HepG2 (cell line): ENCODE data around the gene RAPGEF6. TPM values are rescaled to one million over a fixed set of nuclear protein-coding genes. Genes with fewer than 3 reads are reported as not detected.
A peak's percentile ranks its signal among the peaks of the same experiment; 100 is the strongest.

Experiments
- ATAC-seq: fragments of 200-7000 bp; cut with Tn5 transposase; 3 replicates; pipeline ENCODE4 v1.9.1; 2020; ENCODE audit warnings: mild to moderate bottlenecking, moderate library complexity
- BruUV-seq: library from RNA; stranded (reverse); fragments of 400-500 nt; replicated peaks from 2 replicates; lab custom pipeline; 2021; lab: Mats Ljungman, UMichigan
- CTCF ChIA-PET: fragments of 300-600 bp; formaldehyde crosslinking; extraction: SDS; loops from one replicate; lab custom pipeline; 2021; ENCODE audit warnings: low total read pairs, inconsistent platforms, low intra/inter-chr PET ratio; lab: Yijun Ruan, JAX
- POLR2A ChIA-PET: fragments of 350-600 bp; sonication (Branson Sonifier 250); formaldehyde crosslinking; loops from one replicate; lab custom pipeline; 2020; ENCODE audit warnings: antibody characterized with exemption, inconsistent platforms; lab: Yijun Ruan, JAX
- DNase-seq: peaks from one replicate; pipeline ENCODE4 v3.0.0-alpha.2; 2015; ENCODE audit warnings: low spot score
- FAIRE-seq: peaks from 3 replicates; lab custom pipeline; 2011; peaks lifted over from hg19 to GRCh38; lab: Jason Lieb, UNC
- H2AFZ ChIP-seq: one replicate; pipeline ENCODE4 v1.6.1; 2011; ENCODE audit warnings: low read length, inconsistent platforms
- H3K27ac ChIP-seq: fragments of 300-600 bp; 3 replicates; pipeline ENCODE4 v1.8.0; 2011; ENCODE audit warnings: mixed run types, mild to moderate bottlenecking, mixed read lengths, low read length, inconsistent platforms; ENCODE audit not compliant: insufficient read depth; ENCODE audit errors: extremely low read length
- H3K27me3 ChIP-seq, 2 experiments: fragments of 200-600 bp in 1 of 2; 2 replicates in 1 of 2; 3 replicates in 1 of 2; pipeline versions ENCODE4 v1.6.0 to v1.8.0; 2011; ENCODE audit warnings: low read length in 2 of 2, mild to moderate bottlenecking in 2 of 2, moderate library complexity in 2 of 2, inconsistent platforms in 1 of 2; ENCODE audit not compliant: insufficient read depth in 2 of 2, control insufficient read depth in 1 of 2
- H3K36me3 ChIP-seq, 2 experiments: fragments of 200-600 bp in 1 of 2; replicated peaks in 1 of 2; 2 replicates in 1 of 2; 3 replicates in 1 of 2; pipeline versions ENCODE4 v1.5.1 to v1.8.0; 2011; ENCODE audit warnings: low read length in 2 of 2, inconsistent platforms in 1 of 2; ENCODE audit not compliant: insufficient read depth in 2 of 2, control insufficient read depth in 1 of 2
- H3K4me1 ChIP-seq: 2 replicates; pipeline ENCODE4 v1.5.1; 2012; ENCODE audit warnings: low read length, inconsistent platforms; ENCODE audit not compliant: insufficient read depth
- H3K4me2 ChIP-seq: 2 replicates; pipeline ENCODE4 v1.6.0; 2011; ENCODE audit warnings: low read depth, low read length, inconsistent platforms
- H3K4me3 ChIP-seq, 3 experiments: fragments of 200-600 bp in 1 of 3; sonication (generic), shearing (Covaris generic) in 1 of 3; replicated peaks in 1 of 3; 2 replicates each; pipeline ENCODE4 v1.5.1; 2011 to 2016; ENCODE audit warnings: low read length in 3 of 3, inconsistent platforms in 2 of 3, low read depth in 2 of 3, mild to moderate bottlenecking in 2 of 3, control low read depth in 1 of 3, mixed read lengths in 1 of 3; ENCODE audit not compliant: insufficient read depth in 1 of 3
- H3K79me2 ChIP-seq: one replicate; pipeline ENCODE4 v1.6.1; 2011; ENCODE audit warnings: low read length, inconsistent platforms; ENCODE audit not compliant: insufficient read depth
- H3K9ac ChIP-seq: 2 replicates; pipeline ENCODE4 v1.6.0; 2011; ENCODE audit warnings: mild to moderate bottlenecking, low read depth, low read length, inconsistent platforms; ENCODE audit not compliant: insufficient read depth
- H3K9me3 ChIP-seq: 2 replicates; pipeline ENCODE4 v1.5.1; 2012; ENCODE audit warnings: mild to moderate bottlenecking, low read length
- H4K20me1 ChIP-seq: 2 replicates; pipeline ENCODE4 v1.6.0; 2011; ENCODE audit warnings: inconsistent platforms, mild to moderate bottlenecking, low read length, moderate library complexity; ENCODE audit not compliant: insufficient read depth
- ADNP ChIP-seq: sonication (generic); formaldehyde crosslinking; IDR thresholded peaks from 2 replicates; pipeline ENCODE4 v1.4.0; 2020; ENCODE audit warnings: missing genetic modification reagents
- CSRNP1 ChIP-seq: sonication (generic); formaldehyde crosslinking; IDR thresholded peaks from 2 replicates; pipeline ENCODE4 v1.8.1; 2023; ENCODE audit warnings: mild to moderate bottlenecking, missing genetic modification reagents
- ELF4 ChIP-seq: sonication (generic); formaldehyde crosslinking; IDR thresholded peaks from 2 replicates; pipeline ENCODE4 v1.5.0; 2020; ENCODE audit warnings: missing genetic modification reagents, mild to moderate bottlenecking, moderate library complexity, borderline replicate concordance
- ELK4 ChIP-seq: sonication (generic); formaldehyde crosslinking; IDR thresholded peaks from 2 replicates; pipeline ENCODE4 v1.9.0; 2021; ENCODE audit warnings: missing genetic modification reagents, borderline replicate concordance
- KLF11 ChIP-seq: IDR thresholded peaks from 2 replicates; pipeline ENCODE4 v1.6.1; 2016; ENCODE audit warnings: missing compliant biosample characterization
- NFKBIZ ChIP-seq: IDR thresholded peaks from 2 replicates; pipeline ENCODE4 v1.6.1; 2018; ENCODE audit warnings: missing genetic modification reagents, missing compliant biosample characterization
- PCBP1 ChIP-seq: fragments of 200-400 bp; formaldehyde crosslinking; IDR thresholded peaks from 2 replicates; pipeline ENCODE4 v1.6.1; 2017; ENCODE audit warnings: mild to moderate bottlenecking, low read depth, low read length, borderline replicate concordance
- STAG1 ChIP-seq: sonication (generic); formaldehyde crosslinking; IDR thresholded peaks from 2 replicates; pipeline ENCODE4 v1.4.0; 2020; ENCODE audit warnings: missing genetic modification reagents
- TCF7L2 ChIP-seq: IDR thresholded peaks from 2 replicates; pipeline ENCODE4 v1.6.1; 2011; ENCODE audit warnings: mild to moderate bottlenecking, low read depth, low read length, moderate library complexity
- THAP8 ChIP-seq: sonication (generic); formaldehyde crosslinking; IDR thresholded peaks from 2 replicates; pipeline ENCODE4 v1.5.1; 2020; ENCODE audit warnings: missing genetic modification reagents, mild to moderate bottlenecking, borderline replicate concordance
- ZFP37 ChIP-seq: sonication (generic); formaldehyde crosslinking; IDR thresholded peaks from 2 replicates; pipeline ENCODE4 v1.4.0; 2020; ENCODE audit warnings: missing genetic modification reagents, borderline replicate concordance
- ZNF24 ChIP-seq: fragments of 450-650 bp; IDR thresholded peaks from 2 replicates; pipeline ENCODE4 v1.6.1; 2017; ENCODE audit warnings: antibody characterized with exemption, mild to moderate bottlenecking
- ZNF280B ChIP-seq: sonication (generic); formaldehyde crosslinking; IDR thresholded peaks from 2 replicates; pipeline ENCODE4 v1.5.0; 2020; ENCODE audit warnings: missing genetic modification reagents, mild to moderate bottlenecking, borderline replicate concordance
- ZNF282 ChIP-seq: fragments of 450-650 bp; IDR thresholded peaks from 2 replicates; pipeline ENCODE4 v1.6.1; 2018; ENCODE audit not compliant: partially characterized antibody
- ZNF460 ChIP-seq: sonication (generic); formaldehyde crosslinking; IDR thresholded peaks from 2 replicates; pipeline ENCODE4 v1.5.1; 2020; ENCODE audit warnings: missing genetic modification reagents, mild to moderate bottlenecking, borderline replicate concordance
- ZNF576 ChIP-seq: sonication (generic); formaldehyde crosslinking; IDR thresholded peaks from 2 replicates; pipeline ENCODE4 v1.4.0; 2020; ENCODE audit warnings: mild to moderate bottlenecking, missing genetic modification reagents
- ZNF660 ChIP-seq: sonication (generic); formaldehyde crosslinking; IDR thresholded peaks from 2 replicates; pipeline ENCODE4 v1.5.1; 2020; ENCODE audit warnings: mild to moderate bottlenecking, low read depth, missing genetic modification reagents, borderline replicate concordance
- ZNF749 ChIP-seq: sonication (generic); formaldehyde crosslinking; IDR thresholded peaks from 2 replicates; pipeline ENCODE4 v1.8.0; 2022; ENCODE audit warnings: mild to moderate bottlenecking, missing genetic modification reagents, moderate library complexity, borderline replicate concordance
- ZZZ3 ChIP-seq: sonication (generic); formaldehyde crosslinking; IDR thresholded peaks from 2 replicates; pipeline ENCODE4 v1.4.0; 2020; ENCODE audit warnings: missing genetic modification reagents, mild to moderate bottlenecking, borderline replicate concordance
- WGBS: methylation state at CpG from one replicate; pipeline ENCODE4 v1.1.6; 2017; ENCODE audit warnings: low lambda C conversion rate; 5-methylcytosine and 5-hydroxymethylcytosine counted together
- in situ Hi-C: cut with HindIII; loops from 2 replicates; pipeline ENCODE4 v1.10.0; 2017; ENCODE audit warnings: low pct_unique_long_range_greater_than_20kb; ENCODE audit not compliant: extremely low pct_ligation_motif_present
- intact Hi-C: fragments of 100-400 bp; cut with micrococcal nuclease; formaldehyde crosslinking; loops from one replicate; pipeline ENCODE4 v1.10.0; 2022; ENCODE audit not compliant: unreplicated experiment
- polyA plus RNA-seq, 8 experiments: library from polyadenylated mRNA; depleted of rRNA in 3 of 8; stranded (reverse) in 7 of 8; unstranded in 1 of 8; fragments of >200 nt; fragmentation: Illumina TruSeq in 4 of 8; extraction: Trizol in 4 of 8; gene quantifications; 2 replicates each; pipeline versions ENCODE4 v1.2.1 to v1.2.3, GENCODE V29; 2011 to 2016; ENCODE audit warnings: low read depth in 4 of 8, missing spikeins in 1 of 8, mixed read lengths in 1 of 8; ENCODE audit not compliant: insufficient read depth in 1 of 8
- total RNA-seq, 5 experiments: library from RNA; depleted of rRNA; stranded (reverse); fragments of >200 nt; fragmentation: Illumina TruSeq; extraction: Trizol; gene quantifications; 2 replicates each; pipeline ENCODE4 v1.2.3, GENCODE V29; 2016; ENCODE audit warnings: low read depth in 1 of 5

RAPGEF6 gene
- total and polyA plus RNA-seq, 2 of the 13 experiments (the other 11 are each of a cell fraction or from before 2014, with no cell fraction given), result 7.7 to 24.6 TPM

GRCh38 chr5:131387255-131387654 lies 247.8 kb downstream of the RAPGEF6 start (continued):
- TF ChIP-seq ELK4 (CRISPR knock-in tag), result no peak
- no peak for TF ChIP-seq CSRNP1 (CRISPR knock-in tag)
- no peak for TF ChIP-seq ZNF24

- in situ Hi-C loops (loop anchor here (25.0 kb wide), 1 partner anchor 499 kb away; no protein-coding TSS in a partner anchor), intact Hi-C loops (no loop called here)
- ChIA-PET CTCF (no interaction called here), POLR2A (interaction anchor here (0.5 kb wide), 1 partner anchor 704 kb away, joined by 4 read pairs; no protein-coding TSS in a partner anchor)
- H3K4me3 ChIP-seq, result no peak overlapping the region
- H4K20me1 ChIP-seq, result no peaks in the 10 kb centered on the region
- DNase-seq, result peak; percentile 82
- peaks cover 4 to 13% of the 10 kb centered on the region in 2 experiments; a peak in 3 of 5 replicates for H3K36me3 ChIP-seq
- ATAC-seq, result peak; percentile 84
- 0% methylated on average over 4 of the region's 4 CpGs for WGBS
- peaks cover 3% of the 10 kb centered on the region for H3K79me2 ChIP-seq
- H3K27me3 ChIP-seq, result no peaks in the 10 kb centered on the region
- H3K4me1 ChIP-seq, result peaks cover 41% of the 10 kb centered on the region
- no peak overlapping the region for H2AFZ ChIP-seq
- peak overlapping the region; percentile 55 for H3K4me2 ChIP-seq
- peak overlapping the region; percentile 66 for H3K9ac ChIP-seq
- H3K27ac ChIP-seq, result peak overlapping the region; percentile 91
- H3K9me3 ChIP-seq, result no peaks in the 10 kb centered on the region
- FAIRE-seq, result peak; percentile 32
- no TSS peak for BruUV-seq
- no peak for TF ChIP-seq ELF4 (CRISPR knock-in tag)
- TF ChIP-seq KLF11 (CRISPR knock-in tag), result no peak
- TF ChIP-seq PCBP1, result no peak
- TF ChIP-seq ZZZ3 (CRISPR knock-in tag), result no peak
- no peak for TF ChIP-seq TCF7L2
- TF ChIP-seq ZNF460 (CRISPR knock-in tag), result no peak
- TF ChIP-seq ZNF576 (CRISPR knock-in tag), result no peak
- no peak for TF ChIP-seq ZNF280B
- no peak for TF ChIP-seq ZFP37 (CRISPR knock-in tag)
- TF ChIP-seq NFKBIZ (CRISPR knock-in tag), result no peak
- no peak for TF ChIP-seq THAP8
- TF ChIP-seq ZNF282, result no peak
- no peak for TF ChIP-seq ZNF660 (CRISPR knock-in tag)
- 0 out of 2 replicates have a peak, but pooled peaks have one; percentile 8 for TF ChIP-seq STAG1
- TF ChIP-seq ZNF749, result no peak
- no peak for TF ChIP-seq ADNP (CRISPR knock-in tag)
Observed at GRCh38 chr5:131386779-131387178, 248.2 kb downstream of the RAPGEF6 start.
